Measurements from ENCODE around the gene ZNF423.

DNA sequence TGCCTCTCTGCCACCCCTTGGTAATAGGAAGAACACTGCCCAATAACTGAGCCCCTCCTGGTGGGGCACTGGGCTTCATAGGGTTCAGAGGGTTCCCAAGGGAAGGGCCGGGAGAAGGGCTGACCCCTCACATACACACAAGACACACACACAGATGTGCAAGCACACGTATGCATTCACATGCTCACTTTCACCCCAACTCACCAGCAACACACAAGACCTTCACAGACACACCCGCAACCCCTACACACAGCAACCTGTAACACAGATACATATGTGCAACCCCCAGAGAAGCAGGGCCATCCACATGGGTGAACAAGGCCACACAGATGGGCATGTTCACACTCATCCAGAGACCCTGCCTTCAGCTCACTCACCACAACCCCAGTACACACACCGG is 225.1 kb downstream of the ZNF423 start:
- TF ChIP-seq CTCF (conservative IDR thresholded peaks at IDR 0.05; ENCODE audit: low read depth, low read length) = no peak
- no peak for TF ChIP-seq EZH2 (IDR thresholded peaks at IDR 0.05; ENCODE audit: borderline replicate concordance, low read depth, low read length, poor library complexity, severe bottlenecking)
